H9 (cell line): ENCODE data around the gene GRAP2. TPM values are rescaled to one million over a fixed set of nuclear protein-coding genes. Genes with fewer than 3 reads are reported as not detected.

Experiments
- DNase-seq: peaks from one replicate; pipeline ENCODE4 v3.0.0-alpha.2; 2017
- H2AFZ ChIP-seq: one replicate; pipeline ENCODE4 v1.6.1; 2013; ENCODE audit warnings: mild to moderate bottlenecking, low read length, control low read depth, moderate library complexity
- H2AK5ac ChIP-seq: 2 replicates; pipeline ENCODE4 v1.6.1; 2013; ENCODE audit warnings: low read length, control low read depth, mixed read lengths; ENCODE audit not compliant: insufficient read length
- H2BK120ac ChIP-seq: one replicate; pipeline ENCODE4 v1.6.1; 2013; ENCODE audit warnings: low read depth, mild to moderate bottlenecking, low read length, control low read depth, inconsistent platforms; ENCODE audit not compliant: poor library complexity, severe bottlenecking
- H2BK12ac ChIP-seq: 2 replicates; pipeline ENCODE4 v1.6.1; 2013; ENCODE audit warnings: low read length, control low read depth, mixed read lengths, low read depth; ENCODE audit not compliant: insufficient read length
- H2BK15ac ChIP-seq: 2 replicates; pipeline ENCODE4 v1.6.1; 2013; ENCODE audit warnings: low read depth, low read length, control low read depth
- H2BK20ac ChIP-seq: one replicate; pipeline ENCODE4 v1.6.1; 2013; ENCODE audit warnings: low read depth, mild to moderate bottlenecking, low read length, control low read depth, inconsistent platforms; ENCODE audit not compliant: poor library complexity, severe bottlenecking
- H2BK5ac ChIP-seq: 2 replicates; pipeline ENCODE4 v1.6.1; 2013; ENCODE audit warnings: low read length, control low read depth, mixed read lengths; ENCODE audit not compliant: insufficient read length
- H3K14ac ChIP-seq: 2 replicates; pipeline ENCODE4 v1.6.1; 2013; ENCODE audit warnings: low read length, control low read depth; ENCODE audit not compliant: insufficient read depth
- H3K18ac ChIP-seq: 2 replicates; pipeline ENCODE4 v1.6.1; 2013; ENCODE audit warnings: low read depth, mild to moderate bottlenecking, mixed read lengths, low read length, control low read depth; ENCODE audit not compliant: insufficient read length
- H3K23ac ChIP-seq: 2 replicates; pipeline ENCODE4 v1.6.1; 2013; ENCODE audit warnings: low read length, control low read depth, mixed read lengths, low read depth; ENCODE audit not compliant: insufficient read length
- H3K23me2 ChIP-seq: 2 replicates; pipeline ENCODE4 v1.6.1; 2013; ENCODE audit warnings: low read depth, mild to moderate bottlenecking, mixed read lengths, low read length, control low read depth; ENCODE audit not compliant: insufficient read length, poor library complexity, severe bottlenecking
- H3K27ac ChIP-seq: 2 replicates; pipeline ENCODE4 v1.5.1; 2013; ENCODE audit warnings: low read length, control low read depth, mixed read lengths, low read depth; ENCODE audit not compliant: insufficient read length
- H3K27me3 ChIP-seq: 2 replicates; pipeline ENCODE4 v1.6.1; 2013; ENCODE audit warnings: low read length, control low read depth, inconsistent platforms; ENCODE audit not compliant: insufficient read depth
- H3K4ac ChIP-seq: 2 replicates; pipeline ENCODE4 v1.6.1; 2013; ENCODE audit warnings: low read depth, mild to moderate bottlenecking, control low read depth, inconsistent platforms, low read length, moderate library complexity
- H3K4me1 ChIP-seq: 2 replicates; pipeline ENCODE4 v1.6.1; 2013; ENCODE audit warnings: low read length, control low read depth, inconsistent platforms; ENCODE audit not compliant: insufficient read depth
- H3K4me2 ChIP-seq: 2 replicates; pipeline ENCODE4 v1.6.1; 2013; ENCODE audit warnings: low read length, control low read depth, mixed read lengths; ENCODE audit not compliant: insufficient read length, insufficient read depth
- H3K56ac ChIP-seq: 2 replicates; pipeline ENCODE4 v1.6.1; 2013; ENCODE audit warnings: low read depth, mild to moderate bottlenecking, mixed read lengths, low read length, control low read depth; ENCODE audit not compliant: insufficient read length
- H3K79me1 ChIP-seq: 2 replicates; pipeline ENCODE4 v1.6.1; 2013; ENCODE audit warnings: low read depth, mild to moderate bottlenecking, moderate library complexity, low read length, control low read depth, inconsistent platforms; ENCODE audit not compliant: insufficient read depth, poor library complexity, severe bottlenecking
- H3K79me2 ChIP-seq: 2 replicates; pipeline ENCODE4 v1.6.1; 2013; ENCODE audit warnings: low read length, control low read depth, inconsistent platforms; ENCODE audit not compliant: insufficient read depth
- H3K9ac ChIP-seq: 2 replicates; pipeline ENCODE4 v1.6.1; 2013; ENCODE audit warnings: low read length, control low read depth, mixed read lengths; ENCODE audit not compliant: insufficient read length; ENCODE audit errors: extremely low read depth
- H3K9me3 ChIP-seq: one replicate; pipeline ENCODE4 v1.6.1; 2013; ENCODE audit warnings: low read depth, low read length, inconsistent platforms; ENCODE audit not compliant: control insufficient read depth
- H3T11ph ChIP-seq: one replicate; pipeline ENCODE4 v1.6.1; 2013; ENCODE audit warnings: mild to moderate bottlenecking, low read length, control low read depth, inconsistent platforms
- H4K20me1 ChIP-seq: one replicate; pipeline ENCODE4 v1.6.1; 2013; ENCODE audit not compliant: control insufficient read depth, insufficient read length, insufficient read depth
- H4K5ac ChIP-seq: 2 replicates; pipeline ENCODE4 v1.6.1; 2013; ENCODE audit warnings: low read depth, mild to moderate bottlenecking, mixed read lengths, low read length, control low read depth; ENCODE audit not compliant: insufficient read length
- H4K8ac ChIP-seq: replicated peaks from 2 replicates; pipeline ENCODE4 v1.6.1; 2013; ENCODE audit warnings: low read length, control low read depth, mixed read lengths, low read depth; ENCODE audit not compliant: insufficient read length
- H4K91ac ChIP-seq: 2 replicates; pipeline ENCODE4 v1.6.1; 2013; ENCODE audit warnings: low read depth, mild to moderate bottlenecking, moderate library complexity, mixed read lengths, low read length, control low read depth; ENCODE audit not compliant: insufficient read length
- H3K27ac Mint-ChIP-seq, 3 experiments: 2 replicates in 2 of 3; 3 replicates in 1 of 3; pipeline ENCODE4 v1.8.0; 2020 to 2021; ENCODE audit warnings: mixed read lengths in 3 of 3, mild to moderate bottlenecking in 1 of 3, moderate library complexity in 1 of 3
- H3K27me3 Mint-ChIP-seq: 2 replicates; pipeline ENCODE4 v1.8.0; 2021; ENCODE audit warnings: low read depth, mild to moderate bottlenecking, moderate library complexity, mixed read lengths
- H3K36me3 Mint-ChIP-seq, 3 experiments: 2 replicates in 2 of 3; 3 replicates in 1 of 3; pipeline ENCODE4 v1.8.0; 2020 to 2021; ENCODE audit warnings: low read depth in 3 of 3, mixed read lengths in 3 of 3; ENCODE audit not compliant: insufficient read depth in 1 of 3
- H3K4me1 Mint-ChIP-seq, 2 experiments: 2 replicates each; pipeline ENCODE4 v1.8.0; 2020; ENCODE audit warnings: mixed read lengths in 2 of 2
- H3K4me3 Mint-ChIP-seq, 2 experiments: 2 replicates in 1 of 2; 3 replicates in 1 of 2; pipeline ENCODE4 v1.8.0; 2020 to 2021; ENCODE audit warnings: mild to moderate bottlenecking in 2 of 2, mixed read lengths in 2 of 2, moderate library complexity in 1 of 2
- H3K9me3 Mint-ChIP-seq, 2 experiments: 2 replicates in 1 of 2; 3 replicates in 1 of 2; pipeline ENCODE4 v1.8.0; 2020; ENCODE audit warnings: mild to moderate bottlenecking in 2 of 2, mixed read lengths in 2 of 2, moderate library complexity in 1 of 2
- CTCF ChIP-seq: fragments of 200-600 bp; sonication (generic); conservative IDR thresholded peaks from 3 replicates; pipeline ENCODE4 v1.8.0; 2021; ENCODE audit warnings: antibody characterized with exemption, mild to moderate bottlenecking
- WGBS: extraction: QIAGEN DNeasy Blood & Tissue Kit; methylation state at CpG from one replicate; pipeline ENCODE4 v1.1.7; 2013; ENCODE audit warnings: missing lambda C conversion rate, low lambda C conversion rate, mixed read lengths; ENCODE audit not compliant: insufficient read length; ENCODE audit errors: extremely low coverage; 5-methylcytosine and 5-hydroxymethylcytosine counted together
- total RNA-seq: library from RNA; stranded (reverse); gene quantifications from 2 replicates; pipeline ENCODE4 v1.2.1, GENCODE V29; 2021

GRAP2 gene
- total RNA-seq, 1 experiment from 2014 or later: not detected

GRCh38 chr22:39897841-39898240 lies 3.0 kb upstream of the GRAP2 start:
- Histone ChIP-seq H3K79me2 (no peaks in the 10 kb centered on the region), H2BK120ac (no peak overlapping the region), H3T11ph (no peak overlapping the region), H2AK5ac (no peak overlapping the region), H3K9me3 (no peaks in the 10 kb centered on the region), H3K9ac (no peak overlapping the region), H3K4ac (no peak overlapping the region), H3K23ac (no peak overlapping the region), H3K79me1 (no peaks in the 10 kb centered on the region), H3K27ac (no peak overlapping the region), H2BK15ac (no peak overlapping the region), H3K4me1 (no peaks in the 10 kb centered on the region; the same call in 1 of the 2 replicates), H4K91ac (no peak overlapping the region), H3K27me3 (no peaks in the 10 kb centered on the region), H3K18ac (no peak overlapping the region), H4K20me1 (no peaks in the 10 kb centered on the region), H2BK12ac (no peak overlapping the region), H2BK5ac (no peak overlapping the region), H3K4me2 (no peak overlapping the region), H4K5ac (no peak overlapping the region), H3K23me2 (no peaks in the 10 kb centered on the region), H2AFZ (no peak overlapping the region), H2BK20ac (no peak overlapping the region), H3K14ac (no peak overlapping the region), H3K56ac (no peak overlapping the region), H4K8ac (no peak overlapping the region)
- Mint-ChIP-seq H3K27me3 (peaks cover 17% of the 10 kb centered on the region), H3K4me1 (peaks cover 4 to 5% of the 10 kb centered on the region in 2 experiments; a peak in 3 of 4 replicates), H3K4me3 (no peak overlapping the region), H3K27ac (no peak overlapping the region), H3K9me3 (no peaks in the 10 kb centered on the region; a peak in 1 of 5 replicates), H3K36me3 (no peaks in the 10 kb centered on the region)
- no peak for DNase-seq
- TF ChIP-seq CTCF: no peak
- WGBS: no CpG with 5 or more reads among the region's 3 CpGs
